Endothelial cell of umbilical vein (primary cell): ENCODE measurements around the gene STRA8. TPM values are rescaled to one million over a fixed set of nuclear protein-coding genes. Genes with fewer than 3 reads are reported as not detected.

ENCODE experiments used
- BruUV-seq: library from RNA; stranded (reverse); fragments of 400-500 nt; replicated peaks from 2 replicates; lab custom pipeline; 2021; lab: Mats Ljungman, UMichigan
- CTCF ChIA-PET: fragments of 300-600, 350-600 bp; sonication (Branson Sonifier 250); formaldehyde crosslinking; loops from one replicate; lab custom pipeline; 2021; ENCODE audit warnings: antibody characterized with exemption, inconsistent platforms; lab: Charles Lee
- POLR2A ChIA-PET: fragments of 300-600, 350-600 bp; sonication (Branson Sonifier 250); formaldehyde crosslinking; loops from one replicate; lab custom pipeline; 2021; ENCODE audit warnings: antibody characterized with exemption, inconsistent platforms; lab: Charles Lee
- DNase-seq: peaks from one replicate; pipeline ENCODE4 v3.0.0-alpha.2; 2011; ENCODE audit warnings: low read depth, low spot score
- FAIRE-seq: peaks from 2 replicates; lab custom pipeline; 2011; peaks lifted over from hg19 to GRCh38; lab: Jason Lieb, UNC
- H2AFZ ChIP-seq: 2 replicates; pipeline ENCODE4 v1.6.0; 2012; ENCODE audit warnings: low read depth, low read length, control low read depth, inconsistent platforms
- H3K27ac ChIP-seq: 2 replicates; pipeline ENCODE4 v1.5.1; 2011; ENCODE audit warnings: low read depth, mild to moderate bottlenecking, control low read depth, low read length, moderate library complexity; ENCODE audit not compliant: insufficient read depth
- H3K27me3 ChIP-seq, 2 experiments: 2 replicates each; pipeline versions ENCODE4 v1.6.0 to v1.6.1; 2011; ENCODE audit warnings: low read length in 2 of 2, mixed read lengths in 1 of 2; ENCODE audit not compliant: control insufficient read depth in 2 of 2, insufficient read depth in 2 of 2
- H3K36me3 ChIP-seq, 2 experiments: 2 replicates in 1 of 2; 3 replicates in 1 of 2; pipeline ENCODE4 v1.5.1; 2011; ENCODE audit warnings: low read length in 2 of 2, mild to moderate bottlenecking in 1 of 2, moderate library complexity in 1 of 2; ENCODE audit not compliant: control insufficient read depth in 2 of 2, insufficient read depth in 2 of 2; ENCODE audit errors: extremely low read depth in 1 of 2
- H3K4me1 ChIP-seq: 3 replicates; pipeline ENCODE4 v1.5.1; 2011; ENCODE audit warnings: mild to moderate bottlenecking, low read length; ENCODE audit not compliant: control insufficient read depth, insufficient read depth; ENCODE audit errors: extremely low read depth
- H3K4me2 ChIP-seq: 2 replicates; pipeline ENCODE4 v1.6.1; 2011; ENCODE audit warnings: low read length, control low read depth, mixed read lengths; ENCODE audit not compliant: insufficient read depth
- H3K4me3 ChIP-seq, 3 experiments: fragments of 200-600 bp in 1 of 3; sonication (generic), shearing (Covaris generic) in 1 of 3; replicated peaks in 1 of 3; 2 replicates each; pipeline ENCODE4 v1.5.1; 2011 to 2016; ENCODE audit warnings: control low read depth in 3 of 3, low read length in 3 of 3, mild to moderate bottlenecking in 2 of 3, inconsistent platforms in 1 of 3, low read depth in 1 of 3, moderate library complexity in 1 of 3; ENCODE audit not compliant: insufficient read depth in 1 of 3
- H3K79me2 ChIP-seq: 2 replicates; pipeline ENCODE4 v1.6.0; 2012; ENCODE audit warnings: low read length, inconsistent platforms; ENCODE audit not compliant: control insufficient read depth, insufficient read depth
- H3K9ac ChIP-seq: replicated peaks from 2 replicates; pipeline ENCODE3; 2011; ENCODE audit warnings: low read length, control low read depth; ENCODE audit not compliant: insufficient read depth; ENCODE audit errors: extremely low read depth
- H3K9me1 ChIP-seq: replicated peaks from 3 replicates; pipeline ENCODE4 v1.6.0; 2011; ENCODE audit warnings: mild to moderate bottlenecking, low read length; ENCODE audit not compliant: control insufficient read depth, insufficient read depth; ENCODE audit errors: extremely low read depth
- H3K9me3 ChIP-seq: replicated peaks from 2 replicates; pipeline ENCODE4 v1.5.1; 2012; ENCODE audit warnings: low read length, inconsistent platforms; ENCODE audit not compliant: control insufficient read depth, insufficient read depth
- H4K20me1 ChIP-seq: replicated peaks from 2 replicates; pipeline ENCODE3; 2011; ENCODE audit warnings: mild to moderate bottlenecking, low read length; ENCODE audit not compliant: control insufficient read depth, insufficient read depth; ENCODE audit errors: extremely low read depth
- CTCF ChIP-seq, 2 donors: IDR thresholded peaks; 1 replicate in 1 of 2; 2 replicates in 1 of 2; pipeline ENCODE4 v1.5.1; 2011; ENCODE audit warnings: low read length in 2 of 2, mild to moderate bottlenecking in 2 of 2, moderate library complexity in 2 of 2, control low read depth in 1 of 2, inconsistent platforms in 1 of 2, low read depth in 1 of 2; ENCODE audit not compliant: insufficient read depth in 1 of 2; ENCODE audit errors: extremely low read depth in 1 of 2
- EZH2 ChIP-seq: IDR thresholded peaks from 2 replicates; pipeline ENCODE4 v1.6.1; 2012; ENCODE audit warnings: borderline replicate concordance, low read depth, mild to moderate bottlenecking, moderate library complexity, low read length, inconsistent platforms; ENCODE audit not compliant: severe bottlenecking
- FOS ChIP-seq: IDR thresholded peaks from 2 replicates; pipeline ENCODE4 v1.6.1; 2011; ENCODE audit warnings: mild to moderate bottlenecking, low read length, moderate library complexity, borderline replicate concordance; ENCODE audit not compliant: insufficient read depth
- GATA2 ChIP-seq: IDR thresholded peaks from 2 replicates; pipeline ENCODE4 v1.7.0; 2011; ENCODE audit warnings: low read depth, mild to moderate bottlenecking, moderate library complexity, mixed read lengths, low read length; ENCODE audit not compliant: insufficient read length, insufficient read depth
- JUN ChIP-seq: IDR thresholded peaks from 2 replicates; pipeline ENCODE4 v1.6.1; 2011; ENCODE audit warnings: borderline replicate concordance, low read depth; ENCODE audit not compliant: insufficient read length, insufficient read depth
- POLR2A ChIP-seq: IDR thresholded peaks from 2 replicates; pipeline ENCODE4 v1.6.1; 2012; ENCODE audit warnings: low read depth, mild to moderate bottlenecking, control low read depth, low read length
- POLR2AphosphoS5 ChIP-seq: IDR thresholded peaks from 2 replicates; pipeline ENCODE4 v1.6.1; 2012; ENCODE audit warnings: low read depth, mild to moderate bottlenecking, control low read depth, low read length, moderate library complexity; ENCODE audit not compliant: insufficient read depth
- dilution Hi-C: fragments of 300-500 bp; cut with MboI; formaldehyde crosslinking; loops from one replicate; pipeline ENCODE4 v1.15.0; 2019; ENCODE audit warnings: low sequenced_read_pairs; ENCODE audit not compliant: extremely low pct_ligation_motif_present
- intact Hi-C: fragments of 100-400 bp; cut with micrococcal nuclease; formaldehyde crosslinking; loops from one replicate; pipeline ENCODE4 v1.10.0; 2022
- polyA plus RNA-seq, 4 experiments: library from polyadenylated mRNA; depleted of rRNA in 3 of 4; stranded (reverse) in 3 of 4; unstranded in 1 of 4; fragments of >200 nt; gene quantifications; 2 replicates each; pipeline versions ENCODE4 v1.2.1 to v1.2.3, GENCODE V29; 2011 to 2012; ENCODE audit warnings: missing spikeins in 1 of 4
- total RNA-seq: library from RNA; stranded (reverse); gene quantifications from 2 replicates; pipeline ENCODE4 v1.2.3, GENCODE V29; 2021
- TF ChIP-seq, protein P1 (sequence below): IDR thresholded peaks from 2 replicates; pipeline ENCODE4 v1.6.1; 2011; ENCODE audit not compliant: insufficient read depth, insufficient read length

The STRA8 gene
- total and polyA plus RNA-seq, 2 donors (not counting 3 experiments of a cell fraction or from before 2014, with no cell fraction given), result not detected

GRCh38 chr7:135224027-135224426, 9.6 kb upstream of the STRA8 start:
- H3K79me2 ChIP-seq, result no peaks in the 10 kb centered on the region
- H3K36me3 ChIP-seq, result no peaks in the 10 kb centered on the region
- no peak overlapping the region for H3K27ac ChIP-seq
- H3K9ac ChIP-seq, result no peak overlapping the region
- peaks cover 6% of the 10 kb centered on the region in 2 experiments for H3K27me3 ChIP-seq
- BruUV-seq, result no TSS peak
- H2AFZ ChIP-seq, result no peak overlapping the region
- ChIA-PET POLR2A (no interaction called here), CTCF (interaction anchor here (1.2 kb wide), 1 partner anchor 13 kb away, joined by 3 read pairs; no protein-coding TSS in a partner anchor)
- no peak for TF ChIP-seq POLR2A
- TF ChIP-seq EZH2, result no peak
- no peak for TF ChIP-seq POLR2AphosphoS5
- TF ChIP-seq CTCF (IDR thresholded peaks at IDR 0.05; ENCODE audit: extremely low read depth in 1 of 2, insufficient read depth in 1 of 2, low read depth in 1 of 2, low read length in 2 of 2), result no peak
- no peak for TF ChIP-seq JUN
- no peak for TF ChIP-seq GATA2
- TF ChIP-seq, protein P1, sequence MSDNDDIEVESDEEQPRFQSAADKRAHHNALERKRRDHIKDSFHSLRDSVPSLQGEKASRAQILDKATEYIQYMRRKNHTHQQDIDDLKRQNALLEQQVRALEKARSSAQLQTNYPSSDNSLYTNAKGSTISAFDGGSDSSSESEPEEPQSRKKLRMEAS, result no peak
- TF ChIP-seq FOS, result no peak
- DNase-seq (no peak), FAIRE-seq (no peak)
- dilution Hi-C loops (no loop called here), intact Hi-C loops (no loop called here)
- no peaks in the 10 kb centered on the region for H3K9me3 ChIP-seq
- no peaks in the 10 kb centered on the region for H4K20me1 ChIP-seq
- no peaks in the 10 kb centered on the region for H3K9me1 ChIP-seq
- no peaks in the 10 kb centered on the region for H3K4me1 ChIP-seq
- no peak overlapping the region for H3K4me3 ChIP-seq
- no peak overlapping the region for H3K4me2 ChIP-seq
